Neural progenitor cell (in vitro differentiated cells): ENCODE data around the gene DLG2. TPM values are rescaled to one million over a fixed set of nuclear protein-coding genes. Genes with fewer than 3 reads are reported as not detected.

Source experiments
- DNase-seq: peaks from one replicate; pipeline ENCODE4 v3.0.0-alpha.2; 2016; ENCODE audit warnings: low spot score
- H2AFZ ChIP-seq: fragments of 200-600 bp; sonication (generic); replicated peaks from 2 replicates; pipeline ENCODE4 v1.6.1; 2016; ENCODE audit warnings: antibody characterized with exemption
- H3F3A ChIP-seq: fragments of 200-600 bp; sonication (generic); 2 replicates; pipeline ENCODE4 v1.6.1; 2016; ENCODE audit warnings: antibody characterized with exemption, low read depth
- H3K27ac ChIP-seq: fragments of 200-600 bp; sonication (generic); 2 replicates; pipeline ENCODE4 v1.5.1; 2016; ENCODE audit warnings: mild to moderate bottlenecking
- H3K27me3 ChIP-seq: fragments of 200-600 bp; sonication (generic); 2 replicates; pipeline ENCODE4 v1.6.1; 2016; ENCODE audit warnings: mild to moderate bottlenecking, moderate library complexity
- H3K36me3 ChIP-seq: fragments of 200-600 bp; sonication (generic); 2 replicates; pipeline ENCODE4 v1.5.1; 2016
- H3K4me1 ChIP-seq: fragments of 200-600 bp; sonication (generic); 2 replicates; pipeline ENCODE4 v1.6.1; 2016; ENCODE audit warnings: mixed run types
- H3K4me2 ChIP-seq: fragments of 200-600 bp; sonication (generic); 2 replicates; pipeline ENCODE4 v1.6.1; 2016
- H3K4me3 ChIP-seq: fragments of 200-600 bp; sonication (generic); 2 replicates; pipeline ENCODE4 v1.5.1; 2016
- H3K79me2 ChIP-seq: fragments of 200-600 bp; sonication (generic); 2 replicates; pipeline ENCODE4 v1.6.1; 2016; ENCODE audit warnings: low read depth
- H3K9ac ChIP-seq: fragments of 200-600 bp; sonication (generic); 2 replicates; pipeline ENCODE4 v1.6.1; 2016
- H3K9me3 ChIP-seq: fragments of 200-600 bp; sonication (generic); 2 replicates; pipeline ENCODE4 v1.5.1; 2016; ENCODE audit warnings: low read depth
- H4K20me1 ChIP-seq: fragments of 200-600 bp; sonication (generic); 2 replicates; pipeline ENCODE4 v1.6.1; 2016; ENCODE audit warnings: low read depth
- H3K27ac Mint-ChIP-seq: 3 replicates; pipeline ENCODE4 v1.8.0; 2021; ENCODE audit warnings: mixed read lengths
- H3K27me3 Mint-ChIP-seq: 2 replicates; pipeline ENCODE4 v1.8.0; 2022; ENCODE audit warnings: low read depth, mild to moderate bottlenecking, inconsistent platforms, moderate library complexity, mixed read lengths; ENCODE audit not compliant: insufficient read depth
- H3K36me3 Mint-ChIP-seq: 3 replicates; pipeline ENCODE4 v1.8.0; 2021; ENCODE audit warnings: mixed read lengths
- H3K4me1 Mint-ChIP-seq: 3 replicates; pipeline ENCODE4 v1.8.0; 2021; ENCODE audit warnings: mixed read lengths
- H3K4me3 Mint-ChIP-seq: 3 replicates; pipeline ENCODE4 v1.8.0; 2021; ENCODE audit warnings: mild to moderate bottlenecking, moderate library complexity, mixed read lengths
- H3K9me3 Mint-ChIP-seq: 3 replicates; pipeline ENCODE4 v1.8.0; 2020; ENCODE audit warnings: mixed read lengths
- CTCF ChIP-seq: fragments of 200-600 bp; sonication (generic); IDR thresholded peaks from 2 replicates; pipeline ENCODE4 v1.5.1; 2017; ENCODE audit warnings: antibody characterized with exemption, mild to moderate bottlenecking
- EZH2 ChIP-seq: fragments of 200-600 bp; sonication (generic); IDR thresholded peaks from 2 replicates; pipeline ENCODE4 v1.6.1; 2017; ENCODE audit warnings: antibody characterized with exemption, mild to moderate bottlenecking, moderate library complexity
- EZH2phosphoT487 ChIP-seq: fragments of 200-600 bp; sonication (generic); IDR thresholded peaks from 2 replicates; pipeline ENCODE4 v1.6.1; 2017; ENCODE audit warnings: antibody characterized with exemption
- total RNA-seq: library from RNA; depleted of rRNA; stranded (reverse); fragments of >200 nt; gene quantifications from 2 replicates; pipeline ENCODE4 v1.2.3, GENCODE V29; 2015; ENCODE audit warnings: low replicate concordance

The DLG2 gene
- total RNA-seq, 1 donor from 2014 or later, result 7.5 TPM

DNA sequence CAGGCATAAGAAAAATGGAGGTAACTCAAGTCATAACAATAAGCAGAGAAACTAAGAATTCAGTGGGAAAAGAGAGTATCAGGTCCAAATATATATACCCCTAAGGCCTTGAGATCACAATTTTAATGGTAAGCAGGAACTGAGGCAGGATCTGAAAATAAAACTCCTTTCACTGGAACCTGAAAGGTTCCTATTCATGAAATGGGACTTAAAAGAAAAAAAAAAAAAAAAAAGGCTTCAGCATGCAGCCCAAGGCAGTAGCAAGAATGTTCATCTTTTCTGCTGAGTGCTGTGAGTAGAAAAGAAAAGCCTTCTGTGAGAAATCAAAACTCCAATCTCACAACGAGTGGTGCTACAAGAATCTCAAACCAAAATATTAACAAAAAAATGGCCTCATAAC is 75.3 kb downstream of the DLG2 start:
- no peaks in the 10 kb centered on the region for H3K4me1 ChIP-seq
- DNase-seq, result no peak
- H3K27ac ChIP-seq, result peak overlapping the region; percentile 33
- H3K27me3 ChIP-seq, result no peaks in the 10 kb centered on the region
- H3K9me3 ChIP-seq, result no peaks in the 10 kb centered on the region
- H3K79me2 ChIP-seq, result no peaks in the 10 kb centered on the region
- no peak overlapping the region for H3K4me3 ChIP-seq
- H3K36me3 ChIP-seq, result no peaks in the 10 kb centered on the region
- Mint-ChIP-seq H3K36me3 (peaks cover 6% of the 10 kb centered on the region), H3K4me3 (no peak overlapping the region), H3K9me3 (peaks cover 19% of the 10 kb centered on the region), H3K27me3 (peaks cover 4% of the 10 kb centered on the region), H3K27ac (no peak overlapping the region), H3K4me1 (no peaks in the 10 kb centered on the region)
- no peak for TF ChIP-seq EZH2phosphoT487
- TF ChIP-seq CTCF, result no peak
- TF ChIP-seq EZH2, result no peak
- H4K20me1 ChIP-seq, result no peaks in the 10 kb centered on the region
- peak overlapping the region; percentile 29 for H2AFZ ChIP-seq
- H3K4me2 ChIP-seq, result no peak overlapping the region
- H3K9ac ChIP-seq, result no peak overlapping the region
- no peaks in the 10 kb centered on the region for H3F3A ChIP-seq

GRCh38 chr11:85541683-85542082 is 85.5 kb downstream of the DLG2 start:
- no peak overlapping the region for H3K27ac Mint-ChIP-seq
- no peak overlapping the region for H3K4me3 ChIP-seq

GRCh38 chr11:85540635-85541205 is 86.4 kb downstream of the DLG2 start:
- Histone ChIP-seq H3K4me3 (no peak overlapping the region), H3K36me3 (no peaks in the 10 kb centered on the region), H3K4me1 (peaks cover 15% of the 10 kb centered on the region), H2AFZ (peak overlapping the region; percentile 8), H3K4me2 (no peak overlapping the region), H4K20me1 (no peaks in the 10 kb centered on the region), H3F3A (no peaks in the 10 kb centered on the region), H3K9me3 (no peaks in the 10 kb centered on the region), H3K79me2 (no peaks in the 10 kb centered on the region), H3K27me3 (no peaks in the 10 kb centered on the region), H3K27ac (no peak overlapping the region), H3K9ac (no peak overlapping the region)
- Mint-ChIP-seq H3K4me1 (peaks cover 22% of the 10 kb centered on the region), H3K27ac (no peak overlapping the region), H3K4me3 (no peak overlapping the region), H3K9me3 (peaks cover 7% of the 10 kb centered on the region), H3K27me3 (peaks cover 4% of the 10 kb centered on the region), H3K36me3 (no peaks in the 10 kb centered on the region)
- DNase-seq, result peak; percentile 30
- TF ChIP-seq CTCF, result peak; percentile 42
- TF ChIP-seq EZH2, result no peak
- TF ChIP-seq EZH2phosphoT487, result no peak

More at GRCh38 chr11:85541683-85542082, 85.5 kb downstream of the DLG2 start:
- Histone ChIP-seq H2AFZ (peak overlapping the region; percentile 47), H4K20me1 (no peaks in the 10 kb centered on the region), H3K4me2 (no peak overlapping the region), H3K9ac (no peak overlapping the region), H3K27me3 (no peaks in the 10 kb centered on the region), H3F3A (no peaks in the 10 kb centered on the region), H3K4me1 (peaks cover 15% of the 10 kb centered on the region), H3K79me2 (no peaks in the 10 kb centered on the region), H3K9me3 (no peaks in the 10 kb centered on the region), H3K36me3 (no peaks in the 10 kb centered on the region), H3K27ac (peak overlapping the region; percentile 21)
- Mint-ChIP-seq H3K9me3 (peaks cover 13% of the 10 kb centered on the region), H3K36me3 (no peaks in the 10 kb centered on the region), H3K4me1 (peaks cover 22% of the 10 kb centered on the region), H3K27me3 (peaks cover 4% of the 10 kb centered on the region), H3K4me3 (no peak overlapping the region)
- TF ChIP-seq EZH2phosphoT487, result no peak
- DNase-seq, result no peak

GRCh38 chr11:85540181-85540580 is 87.0 kb downstream of the DLG2 start:
- H3K9me3 Mint-ChIP-seq, result peaks cover 8% of the 10 kb centered on the region
- H3K4me1 Mint-ChIP-seq, result peaks cover 22% of the 10 kb centered on the region
- Histone ChIP-seq H2AFZ (peak overlapping the region; percentile 8), H3F3A (no peaks in the 10 kb centered on the region), H3K4me2 (no peak overlapping the region), H3K9me3 (no peaks in the 10 kb centered on the region), H3K9ac (no peak overlapping the region), H3K27ac (no peak overlapping the region), H3K4me1 (peaks cover 15% of the 10 kb centered on the region), H3K4me3 (no peak overlapping the region), H3K36me3 (no peaks in the 10 kb centered on the region), H3K79me2 (no peaks in the 10 kb centered on the region), H3K27me3 (no peaks in the 10 kb centered on the region), H4K20me1 (no peaks in the 10 kb centered on the region)
- TF ChIP-seq EZH2 (no peak), CTCF (no peak), EZH2phosphoT487 (no peak)
- no peaks in the 10 kb centered on the region for H3K36me3 Mint-ChIP-seq
- peaks cover 4% of the 10 kb centered on the region for H3K27me3 Mint-ChIP-seq
- no peak for DNase-seq
- no peak overlapping the region for H3K4me3 Mint-ChIP-seq
- H3K27ac Mint-ChIP-seq, result no peak overlapping the region
